Brain microvascular endothelial cell (primary cell): ENCODE measurements around the gene VAV2.

Experiments
- DNase-seq: peaks from one replicate; pipeline ENCODE4 v3.0.0-alpha.2; 2020
- H3K27ac ChIP-seq: fragments of 250-450 bp; sonication (Bioruptor Pico); 2 replicates; pipeline ENCODE4 v1.5.1; 2020; ENCODE audit warnings: mild to moderate bottlenecking, moderate library complexity
- H3K27me3 ChIP-seq: fragments of 250-450 bp; sonication (Bioruptor Pico); replicated peaks from 2 replicates; pipeline ENCODE4 v1.5.1; 2020; ENCODE audit warnings: mild to moderate bottlenecking
- H3K36me3 ChIP-seq: fragments of 250-450 bp; sonication (Bioruptor Pico); replicated peaks from 2 replicates; pipeline ENCODE4 v1.5.1; 2020; ENCODE audit warnings: mild to moderate bottlenecking
- H3K4me3 ChIP-seq: 2 replicates; pipeline ENCODE4 v1.5.1; 2011; ENCODE audit warnings: low read depth, mild to moderate bottlenecking, control low read depth, low read length, moderate library complexity
- CTCF ChIP-seq: IDR thresholded peaks from 2 replicates; pipeline ENCODE4 v1.5.1; 2011; ENCODE audit warnings: low read depth, mild to moderate bottlenecking, moderate library complexity, low read length, control low read depth, inconsistent platforms; ENCODE audit errors: missing control alignments
- in situ Hi-C: cut with HindIII; loops from 2 replicates; pipeline ENCODE4 v1.10.0; 2017; ENCODE audit warnings: low sequenced_read_pairs, low pct_ligation_motif_present

Gene VAV2

DNA sequence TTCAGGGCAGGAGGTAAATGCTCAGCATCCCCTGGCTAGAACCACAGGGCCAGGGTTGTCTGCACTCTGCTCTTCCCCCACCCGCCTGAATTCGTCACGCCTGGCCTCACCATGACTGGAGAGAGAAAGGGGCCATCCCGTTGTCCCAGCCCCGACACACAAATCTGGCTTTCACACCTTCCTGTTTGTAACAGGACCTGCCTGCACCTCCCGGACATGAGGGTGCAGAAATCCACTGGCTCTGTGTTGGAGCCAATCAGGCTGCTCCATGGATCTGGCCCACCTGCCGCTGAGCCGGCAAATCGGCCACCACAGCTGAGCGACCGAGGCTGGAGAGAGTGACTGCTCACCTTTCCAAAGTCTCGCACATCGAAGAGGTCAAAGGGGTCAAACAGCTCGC lies 53.4 kb downstream of the VAV2 start:
- no peak for TF ChIP-seq CTCF
- in situ Hi-C loops = no loop called here
- Histone ChIP-seq H3K27ac (no peak overlapping the region), H3K4me3 (no peak overlapping the region), H3K27me3 (no peaks in the 10 kb centered on the region), H3K36me3 (peaks cover 6% of the 10 kb centered on the region)
- no peak for DNase-seq

- no peak for DNase-seq
- no peak overlapping the region for H3K4me3 ChIP-seq
- in situ Hi-C loops = no loop called here
- TF ChIP-seq CTCF = no peak
- H3K36me3 ChIP-seq = peaks cover 6% of the 10 kb centered on the region
- H3K27ac ChIP-seq = no peak overlapping the region
- H3K27me3 ChIP-seq = no peaks in the 10 kb centered on the region
Measured at GRCh38 chr9:133938086-133938485, 54.0 kb downstream of the VAV2 start.

DNA sequence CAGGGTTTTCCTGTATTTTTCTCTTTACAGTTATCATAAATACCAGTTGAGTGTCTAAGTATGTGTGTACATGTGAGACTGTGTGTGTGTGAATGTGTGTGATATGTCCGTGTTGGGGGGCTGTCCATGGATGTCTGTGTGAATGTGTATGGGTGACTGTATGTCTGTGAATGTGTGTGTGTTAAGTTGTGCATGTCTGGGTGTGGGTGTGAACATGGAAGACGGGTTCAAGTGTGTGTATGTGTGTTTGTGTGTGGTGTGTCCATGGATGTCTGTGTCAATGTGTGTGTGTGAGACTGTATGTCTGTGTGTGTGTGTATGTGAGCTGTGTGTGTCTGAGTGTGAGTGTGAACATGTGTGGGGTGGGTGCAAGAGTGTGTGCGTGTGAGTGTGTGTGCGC lies 55.0 kb downstream of the VAV2 start:
- H3K4me3 ChIP-seq = no peak overlapping the region
- TF ChIP-seq CTCF = no peak
- no peak overlapping the region for H3K27ac ChIP-seq
- DNase-seq = no peak
- peaks cover 6% of the 10 kb centered on the region for H3K36me3 ChIP-seq
- in situ Hi-C loops = no loop called here
- H3K27me3 ChIP-seq = no peaks in the 10 kb centered on the region

DNA sequence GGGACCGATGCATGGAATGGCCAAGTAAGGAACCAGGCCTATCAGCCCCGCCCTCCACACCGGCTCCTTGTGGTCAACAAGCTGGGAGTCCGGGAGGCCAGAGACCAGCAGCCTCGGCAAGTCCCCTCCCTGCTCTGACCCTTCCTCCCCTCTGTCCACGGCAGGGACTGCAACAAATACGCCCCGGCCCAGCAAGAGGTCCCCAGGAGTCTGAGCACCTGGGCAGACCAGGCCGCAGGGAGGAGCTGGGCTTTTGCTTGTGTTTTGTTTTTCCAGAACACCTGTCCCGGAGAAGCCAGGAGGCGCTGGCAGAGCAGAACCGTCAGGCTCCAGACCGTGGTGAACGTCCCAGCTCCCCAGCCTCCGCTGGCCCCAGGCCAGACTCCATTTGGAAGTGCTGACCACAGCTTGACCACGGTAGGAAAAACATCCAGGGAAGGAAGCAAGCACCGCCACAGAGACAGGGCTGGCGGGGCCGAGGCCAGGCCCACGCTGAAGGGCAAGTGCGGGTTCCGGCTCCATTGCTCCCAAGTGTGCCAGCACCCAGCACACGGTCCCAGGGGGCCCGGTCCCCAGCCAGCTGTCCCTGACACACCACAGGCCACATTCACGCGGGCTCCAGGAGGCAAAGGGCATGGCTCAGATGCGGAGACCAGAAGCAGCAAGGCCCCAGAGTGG lies 56.7 kb downstream of the VAV2 start:
- H3K27me3 ChIP-seq = no peaks in the 10 kb centered on the region
- H3K4me3 ChIP-seq = no peak overlapping the region
- no peak overlapping the region for H3K27ac ChIP-seq
- H3K36me3 ChIP-seq = peaks cover 6% of the 10 kb centered on the region
- DNase-seq = peak; percentile 39
- peak; percentile 43 for TF ChIP-seq CTCF
- in situ Hi-C loops = no loop called here

DNA sequence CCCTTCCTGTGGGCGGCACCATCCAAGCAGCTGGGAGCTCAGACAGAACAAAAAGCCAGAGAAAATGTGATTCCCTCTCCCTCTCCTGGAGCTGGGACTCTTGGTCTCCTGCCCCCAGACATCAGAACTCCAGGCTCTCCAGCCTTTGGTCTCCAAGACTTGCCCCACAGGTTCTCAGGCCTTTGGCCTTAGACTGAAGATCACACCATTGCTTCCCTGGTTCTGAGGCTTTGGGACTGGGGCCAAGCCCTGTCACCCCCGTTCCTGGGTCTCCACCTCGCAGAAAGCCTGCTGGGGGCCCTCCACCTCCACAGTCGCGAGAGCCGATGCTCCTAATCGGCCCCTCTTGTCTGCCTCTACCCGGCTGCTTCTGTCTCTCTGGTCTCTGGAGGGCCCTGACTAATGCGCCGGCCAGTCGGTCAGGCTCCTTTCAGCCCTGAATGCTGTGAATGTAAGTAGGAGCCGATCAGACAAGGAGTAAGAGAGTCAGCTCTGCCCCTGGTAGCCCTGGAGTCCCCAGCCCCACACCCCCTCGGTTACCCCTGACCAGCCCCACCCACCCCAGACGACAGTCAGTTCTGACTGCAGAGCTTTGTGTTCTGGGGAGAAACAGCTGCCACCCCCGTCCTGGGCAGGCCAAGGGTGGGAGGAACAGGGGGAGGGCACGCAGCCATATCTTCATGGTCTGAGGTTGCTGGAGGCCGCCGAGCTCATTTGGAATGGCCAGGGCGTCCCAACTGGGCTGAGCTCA lies 57.5 kb downstream of the VAV2 start:
- peaks cover 6% of the 10 kb centered on the region for H3K36me3 ChIP-seq
- no peak overlapping the region for H3K4me3 ChIP-seq
- no peak for TF ChIP-seq CTCF
- no peak overlapping the region for H3K27ac ChIP-seq
- DNase-seq = no peak
- in situ Hi-C loops = no loop called here
- H3K27me3 ChIP-seq = no peaks in the 10 kb centered on the region
